BLaER1 (cell line): ENCODE results near the gene PGLYRP2.

ENCODE experiments used
- H3K27ac ChIP-seq: shearing (Covaris generic); formaldehyde crosslinking; 2 replicates; pipeline ENCODE4 v1.8.1; 2022
- H3K27me3 ChIP-seq: shearing (Covaris generic); formaldehyde crosslinking; 2 replicates; pipeline ENCODE4 v1.8.1; 2022
- H3K36me3 ChIP-seq: shearing (Covaris generic); formaldehyde crosslinking; 2 replicates; pipeline ENCODE4 v1.8.1; 2022
- H3K4me1 ChIP-seq: shearing (Covaris generic); formaldehyde crosslinking; 2 replicates; pipeline ENCODE4 v1.8.1; 2022
- H3K4me2 ChIP-seq: shearing (Covaris generic); formaldehyde crosslinking; 2 replicates; pipeline ENCODE4 v1.8.1; 2022
- H3K4me3 ChIP-seq: shearing (Covaris generic); formaldehyde crosslinking; 2 replicates; pipeline ENCODE4 v1.8.1; 2022
- H3K9ac ChIP-seq: shearing (Covaris generic); formaldehyde crosslinking; 2 replicates; pipeline ENCODE4 v1.8.1; 2022
- H3K9me3 ChIP-seq: shearing (Covaris generic); formaldehyde crosslinking; 2 replicates; pipeline ENCODE4 v1.8.1; 2022
- H4K20me1 ChIP-seq: shearing (Covaris generic); formaldehyde crosslinking; 2 replicates; pipeline ENCODE4 v1.8.1; 2022
- Cebpa-rat ChIP-seq: shearing (Covaris generic); IDR thresholded peaks from 2 replicates; pipeline ENCODE4 v1.8.1; 2022

Gene PGLYRP2

DNA sequence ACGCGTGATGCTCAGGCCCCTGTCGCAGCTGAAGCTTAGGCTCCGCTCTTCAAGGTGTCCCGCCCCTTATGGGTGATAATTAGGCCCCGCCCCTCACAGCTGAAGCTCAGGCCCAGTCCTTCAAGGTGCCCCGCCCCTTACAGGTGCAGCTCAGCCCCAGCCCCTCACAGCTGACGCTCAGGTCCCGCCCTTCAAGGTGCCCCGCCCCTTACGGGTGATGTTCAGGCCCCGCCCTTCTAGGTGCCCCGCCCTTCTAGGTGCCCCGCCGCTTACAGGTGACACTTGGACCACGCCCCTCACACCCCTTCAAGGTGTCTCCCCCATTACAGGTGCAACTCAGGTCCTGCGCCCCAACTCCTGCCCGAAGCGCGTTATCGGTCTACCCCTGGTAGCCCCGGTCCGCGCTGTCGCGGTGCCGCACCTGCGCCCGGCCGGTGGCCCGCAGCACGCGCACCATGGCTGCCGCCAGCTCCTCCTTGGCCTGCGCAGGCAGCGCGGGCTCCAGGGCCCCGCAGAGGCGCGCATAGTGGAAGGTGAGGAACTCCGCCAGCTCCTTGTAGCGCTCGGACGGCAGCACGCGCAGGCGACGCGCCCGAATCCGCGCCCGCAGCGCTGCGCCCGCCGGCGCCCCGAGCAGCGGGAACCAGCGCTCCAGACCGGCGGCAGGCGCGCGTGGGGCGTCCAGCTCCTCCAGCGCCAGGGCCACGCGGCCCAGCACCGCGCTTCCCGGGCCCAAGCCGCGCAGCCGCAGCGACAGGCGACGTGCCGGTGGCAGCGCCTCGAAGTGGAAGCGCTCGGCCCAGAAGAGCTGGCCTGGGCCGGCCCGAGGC is 22.2 kb downstream of the PGLYRP2 start:
- Histone ChIP-seq H3K9ac (no peak overlapping the region), H3K4me2 (peak overlapping the region; percentile 49), H3K27me3 (no peaks in the 10 kb centered on the region), H4K20me1 (no peaks in the 10 kb centered on the region), H3K36me3 (peaks cover 63% of the 10 kb centered on the region; the same call in 1 of the 2 replicates), H3K4me3 (no peak overlapping the region), H3K4me1 (peaks cover 32% of the 10 kb centered on the region), H3K27ac (peak overlapping the region; percentile 34; the same call in 1 of the 2 replicates), H3K9me3 (0 out of 2 replicates have a peak, but pooled peaks cover 5% of the 10 kb centered on the region)
- no peak for TF ChIP-seq Cebpa-rat

DNA sequence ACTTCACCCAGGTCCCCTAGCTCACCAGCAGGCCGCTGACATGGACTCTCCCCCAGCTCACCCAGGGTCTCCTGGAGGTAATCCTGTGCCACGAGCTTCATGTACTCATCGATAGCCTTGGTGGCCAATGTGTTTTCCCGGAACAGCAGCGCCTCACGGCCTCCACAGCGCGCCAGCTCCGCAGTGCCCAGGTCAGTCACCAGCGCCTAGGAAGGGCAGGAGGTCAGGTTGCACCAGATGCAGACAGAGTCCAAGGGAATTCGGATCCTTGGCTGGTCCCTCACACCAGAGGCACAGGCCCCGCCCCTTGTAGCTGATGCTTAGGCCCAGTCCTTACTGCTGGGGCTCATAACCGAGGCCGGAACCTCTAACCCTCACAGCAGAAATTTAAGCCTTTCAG is 22.9 kb downstream of the PGLYRP2 start:
- peaks cover 63% of the 10 kb centered on the region; the same call in 1 of the 2 replicates for H3K36me3 ChIP-seq
- peaks cover 25% of the 10 kb centered on the region for H3K4me1 ChIP-seq
- no peak for TF ChIP-seq Cebpa-rat
- no peak overlapping the region for H3K4me3 ChIP-seq
- 0 out of 2 replicates have a peak, but pooled peaks cover 5% of the 10 kb centered on the region for H3K9me3 ChIP-seq
- H3K4me2 ChIP-seq = no peak overlapping the region
- no peaks in the 10 kb centered on the region for H4K20me1 ChIP-seq
- H3K27ac ChIP-seq = no peak overlapping the region
- no peak overlapping the region for H3K9ac ChIP-seq
- no peaks in the 10 kb centered on the region for H3K27me3 ChIP-seq

DNA sequence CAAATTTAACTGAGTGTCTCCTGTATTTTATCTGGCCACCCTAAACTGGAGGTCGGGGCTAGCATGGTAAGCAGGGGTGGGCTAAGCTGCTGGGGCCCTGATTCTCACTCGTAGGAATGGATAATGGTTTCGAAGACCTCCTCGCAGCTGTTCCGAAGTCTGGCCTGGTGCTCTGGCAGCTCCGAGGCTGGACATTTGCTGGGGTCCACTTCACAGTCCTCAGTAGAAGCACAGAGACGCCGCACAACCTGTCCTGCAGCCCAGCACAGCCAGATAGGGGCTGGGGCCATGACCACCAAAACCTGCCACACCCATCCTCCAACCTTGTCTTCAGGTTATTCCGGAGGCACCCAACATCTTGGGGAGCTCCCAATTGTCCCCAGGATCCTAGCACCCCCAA is 23.3 kb downstream of the PGLYRP2 start:
- Histone ChIP-seq H3K9me3 (0 out of 2 replicates have a peak, but pooled peaks cover 5% of the 10 kb centered on the region), H3K4me3 (no peak overlapping the region), H3K4me2 (no peak overlapping the region), H3K27me3 (no peaks in the 10 kb centered on the region), H3K9ac (no peak overlapping the region), H3K4me1 (peaks cover 23% of the 10 kb centered on the region), H3K36me3 (peaks cover 63% of the 10 kb centered on the region; the same call in 1 of the 2 replicates), H4K20me1 (no peaks in the 10 kb centered on the region), H3K27ac (no peak overlapping the region)
- no peak for TF ChIP-seq Cebpa-rat

DNA sequence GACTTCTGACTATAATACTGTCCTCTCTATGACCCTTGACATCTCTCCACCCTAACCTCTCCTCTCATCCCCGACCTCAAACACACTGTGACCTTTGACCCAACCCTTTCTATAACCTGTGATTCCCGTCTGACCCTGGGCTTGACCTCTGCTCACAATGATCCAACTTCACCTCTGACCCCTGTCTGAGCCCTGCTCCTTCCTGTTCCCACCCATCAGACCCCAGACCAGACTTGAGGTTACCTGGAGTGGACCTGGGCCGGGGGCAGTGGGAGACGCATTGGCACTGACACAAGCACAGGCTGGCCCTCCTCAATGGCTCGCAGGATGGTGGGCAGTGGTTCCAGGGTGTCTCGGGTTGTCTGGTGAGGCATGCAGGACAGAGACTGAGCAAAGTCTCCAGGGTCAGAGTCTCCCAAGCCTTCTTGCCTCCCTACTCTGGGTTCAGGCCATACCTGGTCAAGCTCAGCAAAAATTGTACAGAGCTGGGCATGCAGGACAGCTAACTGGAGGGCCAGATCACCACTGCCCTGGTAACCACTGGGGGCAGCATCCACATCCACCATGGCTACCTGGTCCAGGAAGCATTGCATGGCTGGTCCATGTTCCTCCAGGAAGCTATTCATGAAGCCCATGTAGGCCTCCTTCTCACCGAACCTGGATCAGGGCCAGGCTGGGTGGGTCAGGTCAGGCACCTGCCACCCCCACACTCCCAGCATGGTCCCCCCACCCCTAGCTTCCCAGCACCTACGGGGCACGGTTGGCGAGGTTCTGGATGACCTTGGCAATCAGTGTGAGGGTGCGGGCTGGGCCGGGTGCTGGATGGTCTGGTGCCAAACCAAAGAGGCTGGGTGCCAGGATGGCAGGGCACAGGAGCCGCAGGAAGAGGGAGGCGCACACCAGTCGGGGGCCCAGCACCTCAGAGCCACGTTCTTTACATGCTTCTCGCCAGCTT is 25.1 kb downstream of the PGLYRP2 start:
- Histone ChIP-seq H3K27me3 (no peaks in the 10 kb centered on the region), H3K4me3 (no peak overlapping the region), H3K9me3 (0 out of 2 replicates have a peak, but pooled peaks cover 5% of the 10 kb centered on the region), H3K4me2 (no peak overlapping the region), H3K9ac (no peak overlapping the region), H3K36me3 (peaks cover 54% of the 10 kb centered on the region; the same call in 1 of the 2 replicates), H3K27ac (no peak overlapping the region; the same call in 1 of the 2 replicates), H3K4me1 (peaks cover 33% of the 10 kb centered on the region), H4K20me1 (no peaks in the 10 kb centered on the region)
- TF ChIP-seq Cebpa-rat = no peak

DNA sequence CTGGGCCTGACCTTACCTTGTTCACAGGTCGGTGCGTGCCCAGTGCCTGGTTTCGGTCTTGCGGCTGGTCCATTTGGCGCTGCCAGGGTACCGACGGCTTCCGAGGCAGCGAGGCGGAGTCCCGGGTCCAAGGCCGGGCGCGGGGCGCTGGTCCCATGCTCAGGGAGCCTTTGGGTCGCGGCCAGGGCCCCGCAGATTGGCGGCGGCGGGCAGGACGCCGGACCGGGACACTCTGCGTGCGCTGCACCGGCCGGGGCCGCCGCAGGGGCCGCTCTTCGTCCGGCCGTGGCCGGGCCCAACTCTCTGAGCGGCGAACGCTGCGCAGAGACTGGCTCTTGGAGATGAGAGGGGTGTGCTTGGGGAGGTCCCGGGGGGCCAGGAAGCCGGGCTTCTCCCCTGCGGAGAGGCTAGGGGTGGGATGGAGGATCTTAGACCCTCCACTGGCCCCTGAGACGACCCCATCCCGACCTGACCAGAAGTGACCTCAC is 26.2 kb downstream of the PGLYRP2 start:
- Histone ChIP-seq H3K4me2 (no peak overlapping the region), H3K4me3 (no peak overlapping the region), H3K27ac (0 out of 2 replicates have a peak overlapping the region, but pooled peaks have one; percentile 2)

DNA sequence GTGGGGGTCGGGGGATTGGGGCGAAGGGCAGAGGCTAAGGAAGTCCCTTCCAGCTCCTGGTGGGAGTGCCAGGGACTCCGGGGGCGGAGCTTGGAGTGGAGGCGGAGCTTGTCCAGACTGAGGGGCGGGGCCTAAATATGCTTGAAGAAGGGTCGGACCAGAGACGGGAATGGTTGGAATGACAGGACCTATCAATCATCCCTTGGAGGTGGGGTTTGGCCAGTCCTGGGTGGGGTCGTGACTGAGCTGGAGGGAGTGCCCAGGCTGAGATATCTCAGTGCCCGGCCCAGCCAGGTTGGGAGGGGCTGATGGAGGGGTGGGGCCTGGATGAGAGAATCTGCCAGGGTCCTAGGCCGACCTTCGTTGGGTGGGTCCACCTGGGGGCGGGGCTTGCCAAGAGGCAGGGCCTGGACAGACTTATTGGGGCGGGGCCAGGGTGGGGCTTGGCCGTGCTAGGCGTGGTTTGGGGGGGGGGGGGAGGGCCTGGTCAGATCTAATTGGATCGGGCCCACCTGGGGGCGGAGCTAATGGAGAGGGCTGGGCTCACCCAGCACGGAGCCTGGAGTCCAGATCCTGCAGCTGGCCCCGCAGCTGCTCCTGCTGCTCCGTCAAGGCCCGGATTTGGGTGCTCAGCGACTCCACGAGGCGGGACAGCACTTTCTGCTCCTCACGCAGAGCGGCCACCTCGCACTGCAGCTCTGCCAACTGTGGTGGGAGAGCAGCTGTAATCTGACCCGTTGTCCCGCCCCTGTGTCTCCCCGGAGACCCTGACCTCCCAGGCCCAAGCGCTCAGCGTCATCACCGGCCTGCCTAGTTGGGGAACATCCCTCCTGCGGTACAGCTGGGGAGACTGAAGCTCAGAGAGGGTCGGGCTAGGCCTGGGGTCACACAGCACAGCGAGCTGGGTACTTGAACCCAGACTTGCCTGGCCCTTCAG is 26.9 kb downstream of the PGLYRP2 start:
- Histone ChIP-seq H4K20me1 (no peaks in the 10 kb centered on the region), H3K4me1 (peaks cover 40% of the 10 kb centered on the region), H3K9me3 (0 out of 2 replicates have a peak, but pooled peaks cover under 1% of the 10 kb centered on the region), H3K4me2 (no peak overlapping the region), H3K9ac (no peak overlapping the region), H3K4me3 (no peak overlapping the region), H3K27ac (0 out of 2 replicates have a peak overlapping the region, but pooled peaks have one; percentile 2), H3K27me3 (no peaks in the 10 kb centered on the region), H3K36me3 (peaks cover 44% of the 10 kb centered on the region; the same call in 1 of the 2 replicates)
- no peak for TF ChIP-seq Cebpa-rat

More for the DNA sequence above, 26.2 kb downstream of the PGLYRP2 start:
- H3K4me1 ChIP-seq = peaks cover 40% of the 10 kb centered on the region
- H4K20me1 ChIP-seq = no peaks in the 10 kb centered on the region
- peaks cover 52% of the 10 kb centered on the region; the same call in 1 of the 2 replicates for H3K36me3 ChIP-seq
- no peaks in the 10 kb centered on the region for H3K27me3 ChIP-seq
- no peak for TF ChIP-seq Cebpa-rat
- H3K9me3 ChIP-seq = 0 out of 2 replicates have a peak, but pooled peaks cover 5% of the 10 kb centered on the region
- no peak overlapping the region for H3K9ac ChIP-seq

DNA sequence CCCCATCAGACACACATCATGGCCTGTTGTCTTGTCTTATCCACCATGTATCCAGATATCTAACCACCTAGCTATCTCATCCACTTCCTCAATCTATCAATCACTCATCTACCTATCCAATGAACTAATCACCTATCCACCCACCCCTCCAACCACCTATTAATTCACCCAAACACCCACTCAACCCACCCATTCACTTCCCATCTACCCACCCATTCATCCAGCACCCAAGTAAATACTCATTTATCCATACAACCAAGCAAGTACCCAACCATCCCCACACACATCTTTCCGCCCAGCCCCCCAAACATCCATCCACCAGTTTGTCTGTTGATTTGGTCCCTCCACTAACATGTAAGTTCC is 28.8 kb downstream of the PGLYRP2 start:
- peak overlapping the region; percentile 56; the same call in 1 of the 2 replicates for H3K27ac ChIP-seq
- peaks cover 57% of the 10 kb centered on the region for H3K4me1 ChIP-seq
- no peak overlapping the region for H3K9ac ChIP-seq
- peak overlapping the region; percentile 75 for H3K4me2 ChIP-seq
- no peaks in the 10 kb centered on the region for H3K27me3 ChIP-seq
- TF ChIP-seq Cebpa-rat = no peak
- H3K9me3 ChIP-seq = no peaks in the 10 kb centered on the region
- no peak overlapping the region for H3K4me3 ChIP-seq
- H3K36me3 ChIP-seq = peaks cover 29% of the 10 kb centered on the region; the same call in 1 of the 2 replicates
- no peaks in the 10 kb centered on the region for H4K20me1 ChIP-seq

DNA sequence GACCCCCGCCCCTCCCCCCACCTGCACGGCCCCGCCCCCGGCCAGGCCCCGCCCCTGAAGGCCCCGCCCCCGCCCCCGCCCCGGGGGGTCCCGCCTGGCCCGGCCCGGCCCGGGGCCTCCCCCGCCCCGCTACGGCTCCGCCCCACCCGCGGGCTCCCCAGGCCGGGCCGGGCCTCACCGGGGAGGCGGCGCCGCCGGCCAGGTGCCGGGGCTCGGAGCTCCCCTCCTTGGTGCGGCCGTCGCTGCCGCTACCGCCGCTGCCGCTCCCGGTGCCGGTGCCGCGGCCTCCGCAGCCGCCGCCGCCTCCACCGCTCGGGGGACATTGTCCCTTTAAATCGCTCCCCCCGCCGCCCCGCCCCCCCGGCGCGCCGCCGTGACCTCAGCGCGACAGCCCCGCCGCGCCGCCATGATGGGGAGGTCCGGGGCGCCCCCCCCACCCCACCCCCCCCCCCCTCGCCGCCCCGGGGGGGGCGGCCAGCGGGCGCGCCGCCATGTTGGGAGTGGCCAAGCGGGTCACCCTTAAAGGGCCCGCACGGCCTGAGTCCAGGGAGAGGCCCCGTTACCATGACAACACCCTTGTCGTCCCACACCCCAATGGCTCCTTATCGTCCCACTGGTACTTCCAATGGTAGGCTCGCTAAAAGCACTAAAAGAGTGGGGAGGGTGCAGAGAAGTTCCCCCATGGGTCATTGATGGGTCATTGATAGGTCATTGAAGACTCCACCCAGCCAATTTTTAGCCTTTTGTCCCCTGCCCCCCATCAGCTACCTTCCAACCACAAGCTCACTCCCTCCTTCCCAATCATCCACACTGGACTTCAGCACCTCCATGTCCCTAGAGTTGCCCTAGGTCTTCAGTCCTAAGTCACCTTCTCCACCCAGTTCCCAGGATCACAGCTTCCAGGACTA is 29.4 kb downstream of the PGLYRP2 start, which contains the start of gene WIZ:
Gene WIZ (minus strand): TSS at position 337 of the 908 bp plus-strand sequence. CDS start 1,649 bp downstream, outside the sequence.
- TF ChIP-seq Cebpa-rat = no peak
- H3K27me3 ChIP-seq = no peaks in the 10 kb centered on the region
- no peaks in the 10 kb centered on the region for H4K20me1 ChIP-seq
- H3K36me3 ChIP-seq = peaks cover 23% of the 10 kb centered on the region; the same call in 1 of the 2 replicates
- peaks cover 63% of the 10 kb centered on the region for H3K4me1 ChIP-seq
- H3K9me3 ChIP-seq = no peaks in the 10 kb centered on the region
- H3K4me3 ChIP-seq = peak within 1 kb of the TSS; percentile 71
- H3K27ac ChIP-seq = peak within 1 kb of the TSS; percentile 73
- H3K9ac ChIP-seq = peak within 1 kb of the TSS; percentile 67
- H3K4me2 ChIP-seq = peak within 1 kb of the TSS; percentile 98
